HFFc6 (cell line): Measurements from ENCODE around the gene COG8. TPM values are rescaled to one million over a fixed set of nuclear protein-coding genes. Genes with fewer than 3 reads are reported as not detected.
A peak's percentile ranks its signal among the peaks of the same experiment; 100 is the strongest.

Experiments used
- DNase-seq: peaks from one replicate; pipeline ENCODE4 v3.0.0-alpha.2; 2018
- H3K27ac Mint-ChIP-seq: 2 replicates; pipeline ENCODE4 v1.8.0; 2020; ENCODE audit warnings: mild to moderate bottlenecking, mixed read lengths
- H3K27me3 Mint-ChIP-seq: 2 replicates; pipeline ENCODE4 v1.8.0; 2021; ENCODE audit warnings: mild to moderate bottlenecking, moderate library complexity, mixed read lengths; ENCODE audit not compliant: insufficient read depth
- H3K36me3 Mint-ChIP-seq: 2 replicates; pipeline ENCODE4 v1.8.0; 2021; ENCODE audit warnings: low read depth, mixed read lengths
- H3K4me1 Mint-ChIP-seq: 2 replicates; pipeline ENCODE4 v1.8.0; 2020; ENCODE audit warnings: low read depth, mixed read lengths
- H3K4me3 Mint-ChIP-seq: 2 replicates; pipeline ENCODE4 v1.8.0; 2020; ENCODE audit warnings: mild to moderate bottlenecking, moderate library complexity, mixed read lengths
- H3K9me3 Mint-ChIP-seq: 2 replicates; pipeline ENCODE4 v1.8.0; 2020; ENCODE audit warnings: mild to moderate bottlenecking, mixed read lengths
- CTCF ChIP-seq: fragments of 200-600 bp; sonication (generic); IDR thresholded peaks from 2 replicates; pipeline ENCODE4 v1.5.0; 2021; ENCODE audit warnings: antibody characterized with exemption, mild to moderate bottlenecking
- total RNA-seq, 6 experiments: library from RNA; stranded (reverse); fragmentation: NEBNext Ultra II Directional; extraction: Animal tissue kit (Norgen Biotek cat#: 25700); gene quantifications; 2 replicates in 1 of 6; 3 replicates in 5 of 6; pipeline ENCODE4 v1.2.3, GENCODE V29; 2021

Gene COG8
- total RNA-seq, 6 experiments from 2014 or later, result 29.4 to 36.8 (median 35.2) TPM

GRCh38 chr16:69334696-69335095 is 4.7 kb downstream of the COG8 start:
- no peak; the same call in 1 of the 2 replicates for TF ChIP-seq CTCF
- DNase-seq, result no peak
- H3K27ac Mint-ChIP-seq, result no peak overlapping the region
- no peaks in the 10 kb centered on the region for H3K9me3 Mint-ChIP-seq
- no peak overlapping the region for H3K4me3 Mint-ChIP-seq
- peaks cover 13% of the 10 kb centered on the region for H3K4me1 Mint-ChIP-seq
- peaks cover 2% of the 10 kb centered on the region; the same call in 1 of the 2 replicates for H3K27me3 Mint-ChIP-seq
- H3K36me3 Mint-ChIP-seq, result peaks cover 26% of the 10 kb centered on the region

GRCh38 chr16:69330286-69331109 is 8.9 kb downstream of the COG8 start, which contains the start of gene PDF:
Gene PDF (minus strand): TSS chr16:69330588. CDS start chr16:69330570, 18 bp downstream.
- H3K9me3 Mint-ChIP-seq, result no peaks in the 10 kb centered on the region
- peak within 1 kb of the TSS; percentile 89 for H3K4me3 Mint-ChIP-seq
- H3K27me3 Mint-ChIP-seq, result peaks cover 6% of the 10 kb centered on the region
- peaks cover 27% of the 10 kb centered on the region for H3K4me1 Mint-ChIP-seq
- DNase-seq, result peak; percentile 88
- peaks cover 23% of the 10 kb centered on the region for H3K36me3 Mint-ChIP-seq
- no peak; the same call in none of the 2 replicates for TF ChIP-seq CTCF
- H3K27ac Mint-ChIP-seq, result peak within 1 kb of the TSS; percentile 83

- DNase-seq, result no peak
- Mint-ChIP-seq H3K4me1 (peaks cover 30% of the 10 kb centered on the region), H3K27me3 (peaks cover 6% of the 10 kb centered on the region), H3K9me3 (no peaks in the 10 kb centered on the region), H3K36me3 (peaks cover 29% of the 10 kb centered on the region), H3K4me3 (peak overlapping the region; percentile 89), H3K27ac (peak overlapping the region; percentile 67)
- no peak for TF ChIP-seq CTCF
Observed at GRCh38 chr16:69329369-69330285, 9.7 kb downstream of the COG8 start.

- peak overlapping the region; percentile 89 for H3K4me3 Mint-ChIP-seq
- TF ChIP-seq CTCF, result no peak
- no peak for DNase-seq
- H3K27ac Mint-ChIP-seq, result peak overlapping the region; percentile 67
- H3K4me1 Mint-ChIP-seq, result peaks cover 37% of the 10 kb centered on the region
- no peaks in the 10 kb centered on the region for H3K9me3 Mint-ChIP-seq
- H3K27me3 Mint-ChIP-seq, result peaks cover 6% of the 10 kb centered on the region
- H3K36me3 Mint-ChIP-seq, result peaks cover 29% of the 10 kb centered on the region
Observed at GRCh38 chr16:69328854-69329316, 10.5 kb downstream of the COG8 start.

GRCh38 chr16:69327585-69328310 is 11.6 kb downstream of the COG8 start:
- H3K9me3 Mint-ChIP-seq, result no peaks in the 10 kb centered on the region
- DNase-seq, result no peak
- H3K36me3 Mint-ChIP-seq, result peaks cover 31% of the 10 kb centered on the region
- H3K27ac Mint-ChIP-seq, result no peak overlapping the region
- TF ChIP-seq CTCF, result no peak
- H3K27me3 Mint-ChIP-seq, result peaks cover 6% of the 10 kb centered on the region
- peaks cover 37% of the 10 kb centered on the region for H3K4me1 Mint-ChIP-seq
- peak overlapping the region; percentile 56 for H3K4me3 Mint-ChIP-seq
